ENCODE measurements around the gene SPACA6.
A peak's percentile ranks its signal among the peaks of the same experiment; 100 is the strongest.
"Not testable (repeated sequence)": the region's sequence is repeated elsewhere in the genome, so short reads cannot be mapped to it uniquely, and the experiment has no call there.

The SPACA6 gene

GRCh38 chr19:51716925-51717324, 23.8 kb downstream of the SPACA6 start:
- TF ChIP-seq JUND (IDR thresholded peaks at IDR 0.05; ENCODE audit: low read depth) = no peak
- no peak for DNase-seq (ENCODE audit: low read depth in 1 of 2, low spot score in 1 of 2)
- in situ Hi-C loops (cut with HindIII; ENCODE audit: low pct_unique_long_range_greater_than_20kb, low sequenced_read_pairs) = no loop called here

- no peak for DNase-seq (ENCODE audit: low read depth in 1 of 2, low spot score in 1 of 2)
- no peak for TF ChIP-seq JUND (IDR thresholded peaks at IDR 0.05; ENCODE audit: low read depth)
- in situ Hi-C loops (cut with HindIII; ENCODE audit: low pct_unique_long_range_greater_than_20kb, low sequenced_read_pairs) = no loop called here
Measured at GRCh38 chr19:51719251-51719988, 26.3 kb downstream of the SPACA6 start.

- TF ChIP-seq JUND (IDR thresholded peaks at IDR 0.05; ENCODE audit: low read depth) = no peak
- in situ Hi-C loops (cut with HindIII; ENCODE audit: low pct_unique_long_range_greater_than_20kb, low sequenced_read_pairs) = no loop called here
- no peak for DNase-seq (ENCODE audit: low read depth in 1 of 2, low spot score in 1 of 2)
Measured at GRCh38 chr19:51721905-51722304, 28.8 kb downstream of the SPACA6 start.

- in situ Hi-C loops (cut with HindIII; ENCODE audit: low pct_unique_long_range_greater_than_20kb, low sequenced_read_pairs) = no loop called here
- DNase-seq (ENCODE audit: low read depth in 1 of 2, low spot score in 1 of 2) = no peak
- TF ChIP-seq JUND (IDR thresholded peaks at IDR 0.05; ENCODE audit: low read depth) = no peak
Measured at GRCh38 chr19:51722492-51722891, 29.4 kb downstream of the SPACA6 start.

- DNase-seq (ENCODE audit: low read depth in 1 of 2, low spot score in 1 of 2) = no peak
- in situ Hi-C loops (cut with HindIII; ENCODE audit: low pct_unique_long_range_greater_than_20kb, low sequenced_read_pairs) = no loop called here
- TF ChIP-seq JUND (IDR thresholded peaks at IDR 0.05; ENCODE audit: low read depth) = no peak
Measured at GRCh38 chr19:51724543-51724942, 31.4 kb downstream of the SPACA6 start.

- in situ Hi-C loops (cut with HindIII; ENCODE audit: low pct_unique_long_range_greater_than_20kb, low sequenced_read_pairs) = no loop called here
- no peak for DNase-seq (ENCODE audit: low read depth in 1 of 2, low spot score in 1 of 2)
- TF ChIP-seq JUND (IDR thresholded peaks at IDR 0.05; ENCODE audit: low read depth) = no peak
Measured at GRCh38 chr19:51726049-51726448, 32.9 kb downstream of the SPACA6 start.

GRCh38 chr19:51727349-51727880, 34.3 kb downstream of the SPACA6 start:
- DNase-seq (ENCODE audit: low read depth in 1 of 2, low spot score in 1 of 2) = peak in 1 of 2 experiments; percentile 50
- no peak for TF ChIP-seq JUND (IDR thresholded peaks at IDR 0.05; ENCODE audit: low read depth)
- in situ Hi-C loops (cut with HindIII; ENCODE audit: low pct_unique_long_range_greater_than_20kb, low sequenced_read_pairs) = no loop called here

GRCh38 chr19:51729781-51730180, 36.7 kb downstream of the SPACA6 start:
- TF ChIP-seq JUND (IDR thresholded peaks at IDR 0.05; ENCODE audit: low read depth) = no peak
- no peak for DNase-seq (ENCODE audit: low read depth in 1 of 2, low spot score in 1 of 2)

GRCh38 chr19:51733742-51734522, 40.8 kb downstream of the SPACA6 start:
- no peak for DNase-seq (ENCODE audit: low read depth in 1 of 2, low spot score in 1 of 2)
- in situ Hi-C loops (cut with HindIII; ENCODE audit: low pct_unique_long_range_greater_than_20kb, low sequenced_read_pairs) = no loop called here
- TF ChIP-seq JUND (IDR thresholded peaks at IDR 0.05; ENCODE audit: low read depth) = no peak

More at GRCh38 chr19:51729781-51730180, 36.7 kb downstream of the SPACA6 start:
- in situ Hi-C loops (cut with HindIII; ENCODE audit: low pct_unique_long_range_greater_than_20kb, low sequenced_read_pairs) = no loop called here

- TF ChIP-seq JUND (IDR thresholded peaks at IDR 0.05; ENCODE audit: low read depth) = no peak
- no peak for DNase-seq (ENCODE audit: low read depth in 1 of 2, low spot score in 1 of 2)
- in situ Hi-C loops (cut with HindIII; ENCODE audit: low pct_unique_long_range_greater_than_20kb, low sequenced_read_pairs) = no loop called here
Measured at GRCh38 chr19:51735759-51736449, 42.8 kb downstream of the SPACA6 start.

GRCh38 chr19:51737389-51737788, 44.3 kb downstream of the SPACA6 start:
- no peak for DNase-seq (ENCODE audit: low read depth in 1 of 2, low spot score in 1 of 2)
- no peak for TF ChIP-seq JUND (IDR thresholded peaks at IDR 0.05; ENCODE audit: low read depth)
- in situ Hi-C loops (cut with HindIII; ENCODE audit: low pct_unique_long_range_greater_than_20kb, low sequenced_read_pairs) = no loop called here

GRCh38 chr19:51737924-51738323, 44.8 kb downstream of the SPACA6 start:
- in situ Hi-C loops (cut with HindIII; ENCODE audit: low pct_unique_long_range_greater_than_20kb, low sequenced_read_pairs) = no loop called here
- TF ChIP-seq JUND (IDR thresholded peaks at IDR 0.05; ENCODE audit: low read depth) = no peak
- no peak for DNase-seq (ENCODE audit: low read depth in 1 of 2, low spot score in 1 of 2)

GRCh38 chr19:51738523-51738922, 45.4 kb downstream of the SPACA6 start:
- in situ Hi-C loops (cut with HindIII; ENCODE audit: low pct_unique_long_range_greater_than_20kb, low sequenced_read_pairs); DNase-seq (ENCODE audit: low read depth in 1 of 2, low spot score in 1 of 2): not testable (repeated sequence)

Data from T47D (cell line).